ENCODE measurements around the gene UGT1A8.
"Not testable (repeated sequence)": the region's sequence is repeated elsewhere in the genome, so short reads cannot be mapped to it uniquely, and the experiment has no call there.

Gene UGT1A8

GRCh38 chr2:233714121-233714520, 96.7 kb downstream of the UGT1A8 start:
- Histone ChIP-seq H3K27me3 (ENCODE audit: insufficient read depth, low read length) (no peaks in the 10 kb centered on the region), H3F3A (ENCODE audit: insufficient read depth, low read length) (no peaks in the 10 kb centered on the region), H3K79me2 (ENCODE audit: insufficient read depth, low read length) (no peaks in the 10 kb centered on the region), H3K4me3 (ENCODE audit: low read depth, low read length, poor library complexity, severe bottlenecking) (no peak overlapping the region), H3K9me3 (ENCODE audit: low read length) (no peaks in the 10 kb centered on the region), H3K4me1 (ENCODE audit: insufficient read depth, low read length, severe bottlenecking) (no peaks in the 10 kb centered on the region), H3K4me2 (ENCODE audit: low read length) (no peak overlapping the region), H3K9me2 (ENCODE audit: low read depth, low read length) (no peaks in the 10 kb centered on the region), H3K9ac (ENCODE audit: low read length) (no peak overlapping the region), H3K27ac (ENCODE audit: low read depth, low read length, poor library complexity, severe bottlenecking) (no peak overlapping the region), H2AFZ (ENCODE audit: low read length) (no peak overlapping the region), H3K36me3 (ENCODE audit: insufficient read depth, low read length) (no peaks in the 10 kb centered on the region), H4K20me1 (ENCODE audit: insufficient read depth, low read length) (no peaks in the 10 kb centered on the region)
- TF ChIP-seq EZH2 (IDR thresholded peaks at IDR 0.05; ENCODE audit: borderline replicate concordance, low read length) (no peak), CTCF (IDR thresholded peaks at IDR 0.05; ENCODE audit: low read length) (no peak)

- no peaks in the 10 kb centered on the region for H4K20me1 ChIP-seq (ENCODE audit: insufficient read depth, low read length)
- no peaks in the 10 kb centered on the region for H3K79me2 ChIP-seq (ENCODE audit: insufficient read depth, low read length)
- H3K9ac ChIP-seq (ENCODE audit: low read length): no peak within 1 kb of the TSS
- no peak within 1 kb of the TSS for H3K4me3 ChIP-seq (ENCODE audit: low read depth, low read length, poor library complexity, severe bottlenecking)
- no peaks in the 10 kb centered on the region for H3K9me2 ChIP-seq (ENCODE audit: low read depth, low read length)
- TF ChIP-seq EZH2 (IDR thresholded peaks at IDR 0.05; ENCODE audit: borderline replicate concordance, low read length) (no peak), CTCF (IDR thresholded peaks at IDR 0.05; ENCODE audit: low read length) (no peak)
- no peaks in the 10 kb centered on the region for H3K4me1 ChIP-seq (ENCODE audit: insufficient read depth, low read length, severe bottlenecking)
- H3F3A ChIP-seq (ENCODE audit: insufficient read depth, low read length): no peaks in the 10 kb centered on the region
- no peaks in the 10 kb centered on the region for H3K9me3 ChIP-seq (ENCODE audit: low read length)
- no peak within 1 kb of the TSS for H3K27ac ChIP-seq (ENCODE audit: low read depth, low read length, poor library complexity, severe bottlenecking)
- H3K36me3 ChIP-seq (ENCODE audit: insufficient read depth, low read length): no peaks in the 10 kb centered on the region
- H3K27me3 ChIP-seq (ENCODE audit: insufficient read depth, low read length): no peaks in the 10 kb centered on the region; the same call in 1 of the 2 replicates
- no peak within 1 kb of the TSS for H3K4me2 ChIP-seq (ENCODE audit: low read length)
- H2AFZ ChIP-seq (ENCODE audit: low read length): no peak within 1 kb of the TSS
Observed at GRCh38 chr2:233718552-233718951, 101.1 kb downstream of the UGT1A8 start, which contains the start of gene UGT1A4. UGT1A4 (plus strand) TSS chr2:233718736; CDS start chr2:233718821, 85 bp downstream.

- Histone ChIP-seq H3K9me2 (ENCODE audit: low read depth, low read length) (no peaks in the 10 kb centered on the region), H3K9me3 (ENCODE audit: low read length) (no peaks in the 10 kb centered on the region), H3K27me3 (ENCODE audit: insufficient read depth, low read length) (no peaks in the 10 kb centered on the region), H3K36me3 (ENCODE audit: insufficient read depth, low read length) (no peaks in the 10 kb centered on the region), H3F3A (ENCODE audit: insufficient read depth, low read length) (no peaks in the 10 kb centered on the region), H3K27ac (ENCODE audit: low read depth, low read length, poor library complexity, severe bottlenecking) (no peak within 1 kb of the TSS), H3K9ac (ENCODE audit: low read length) (no peak within 1 kb of the TSS), H3K4me3 (ENCODE audit: low read depth, low read length, poor library complexity, severe bottlenecking) (no peak within 1 kb of the TSS), H3K4me2 (ENCODE audit: low read length) (no peak within 1 kb of the TSS), H4K20me1 (ENCODE audit: insufficient read depth, low read length) (no peaks in the 10 kb centered on the region), H3K4me1 (ENCODE audit: insufficient read depth, low read length, severe bottlenecking) (no peaks in the 10 kb centered on the region), H2AFZ (ENCODE audit: low read length) (no peak within 1 kb of the TSS), H3K79me2 (ENCODE audit: insufficient read depth, low read length) (no peaks in the 10 kb centered on the region)
- TF ChIP-seq EZH2 (IDR thresholded peaks at IDR 0.05; ENCODE audit: borderline replicate concordance, low read length): no peak
- no peak for TF ChIP-seq CTCF (IDR thresholded peaks at IDR 0.05; ENCODE audit: low read length)
Observed at GRCh38 chr2:233728723-233729301, 111.4 kb downstream of the UGT1A8 start, which contains the start of gene UGT1A3. UGT1A3 (plus strand) TSS chr2:233729042; CDS start chr2:233729127, 85 bp downstream.

- not testable (repeated sequence) for H4K20me1 ChIP-seq (ENCODE audit: insufficient read depth, low read length); H3F3A ChIP-seq (ENCODE audit: insufficient read depth, low read length); H3K4me1 ChIP-seq (ENCODE audit: insufficient read depth, low read length, severe bottlenecking); H3K36me3 ChIP-seq (ENCODE audit: insufficient read depth, low read length); H3K9ac ChIP-seq (ENCODE audit: low read length); H2AFZ ChIP-seq (ENCODE audit: low read length); H3K27ac ChIP-seq (ENCODE audit: low read depth, low read length, poor library complexity, severe bottlenecking); H3K79me2 ChIP-seq (ENCODE audit: insufficient read depth, low read length); H3K27me3 ChIP-seq (ENCODE audit: insufficient read depth, low read length); H3K4me2 ChIP-seq (ENCODE audit: low read length); H3K4me3 ChIP-seq (ENCODE audit: low read depth, low read length, poor library complexity, severe bottlenecking); H3K9me3 ChIP-seq (ENCODE audit: low read length); H3K9me2 ChIP-seq (ENCODE audit: low read depth, low read length)
Observed at GRCh38 chr2:233736868-233737653, 119.6 kb downstream of the UGT1A8 start.
